Measurements from ENCODE around the gene ATXN7.

- TF ChIP-seq CREB1 (IDR thresholded peaks at IDR 0.05; ENCODE audit: low read depth) (no peak), EZH2 (IDR thresholded peaks at IDR 0.05; ENCODE audit: borderline replicate concordance, control insufficient read depth, low read depth, low read length) (no peak), CTCF (IDR thresholded peaks at IDR 0.05 in 2 of 3, conservative IDR thresholded peaks at IDR 0.05 in 1 of 3; ENCODE audit: control insufficient read depth in 2 of 3, extremely low read depth in 1 of 3, insufficient read depth in 1 of 3, low read depth in 3 of 3, low read length in 3 of 3) (no peak), STAT3 (IDR thresholded peaks at IDR 0.05; ENCODE audit: low read depth, low read length) (no peak), MAX (IDR thresholded peaks at IDR 0.05; ENCODE audit: low read depth, low read length) (no peak), HCFC1 (IDR thresholded peaks at IDR 0.05; ENCODE audit: low read length) (no peak), EGR1 (IDR thresholded peaks at IDR 0.05; ENCODE audit: borderline replicate concordance in 1 of 2, low read depth in 2 of 2, low read length in 2 of 2) (no peak), SMC3 (IDR thresholded peaks at IDR 0.05; ENCODE audit: borderline replicate concordance, low read length) (no peak), CHD4 (IDR thresholded peaks at IDR 0.05) (no peak)
These were observed 108.5 kb downstream of the ATXN7 start for GRCh38 chr3:63972196-63972595.

Measured in GM12878 (cell line).